H1 (cell line): ENCODE data around the gene KRTAP12-4. TPM values are rescaled to one million over a fixed set of nuclear protein-coding genes. Genes with fewer than 3 reads are reported as not detected.

ENCODE experiments used
- CTCF ChIA-PET: fragments of 300-600 bp; sonication (Branson Sonifier 250); formaldehyde crosslinking; loops from one replicate; lab custom pipeline; 2021; ENCODE audit not compliant: partially characterized antibody; lab: Charles Lee
- POLR2A ChIA-PET: fragments of 300-600 bp; sonication (Branson Sonifier 250); formaldehyde crosslinking; loops from one replicate; lab custom pipeline; 2021; ENCODE audit warnings: inconsistent platforms; ENCODE audit not compliant: partially characterized antibody; lab: Charles Lee
- DNase-seq, 2 experiments: peaks; one replicate each; pipeline versions ENCODE4 v3.0.0 to v3.0.0-alpha.2; 2010 to 2022; ENCODE audit warnings: low spot score in 2 of 2, low read depth in 1 of 2, mixed read lengths in 1 of 2
- FAIRE-seq: peaks from 2 replicates; lab custom pipeline; 2011; peaks lifted over from hg19 to GRCh38; lab: Jason Lieb, UNC
- H2AFZ ChIP-seq: 2 replicates; pipeline ENCODE4 v1.8.1; 2012; ENCODE audit warnings: low read length, inconsistent platforms
- H2AK5ac ChIP-seq: 2 replicates; pipeline ENCODE4 v1.6.1; 2013; ENCODE audit warnings: low read depth, low read length
- H2BK120ac ChIP-seq: replicated peaks from 2 replicates; pipeline ENCODE3; 2013; ENCODE audit warnings: low read depth, low read length, inconsistent platforms
- H2BK12ac ChIP-seq: 2 replicates; pipeline ENCODE4 v1.6.1; 2013; ENCODE audit warnings: low read depth, low read length
- H2BK15ac ChIP-seq: 2 replicates; pipeline ENCODE4 v1.6.1; 2013; ENCODE audit warnings: low read length
- H2BK20ac ChIP-seq: 2 replicates; pipeline ENCODE4 v1.6.1; 2013; ENCODE audit warnings: low read length
- H2BK5ac ChIP-seq: 2 replicates; pipeline ENCODE4 v1.6.1; 2013; ENCODE audit warnings: low read depth, low read length
- H3K14ac ChIP-seq: 2 replicates; pipeline ENCODE4 v1.6.1; 2013; ENCODE audit warnings: inconsistent platforms; ENCODE audit not compliant: insufficient read length
- H3K18ac ChIP-seq: 2 replicates; pipeline ENCODE4 v1.6.1; 2013; ENCODE audit warnings: low read length; ENCODE audit errors: extremely low read depth
- H3K23ac ChIP-seq: 2 replicates; pipeline ENCODE4 v1.6.1; 2013; ENCODE audit warnings: inconsistent platforms; ENCODE audit not compliant: insufficient read length
- H3K23me2 ChIP-seq: 2 replicates; pipeline ENCODE4 v1.6.1; 2013; ENCODE audit warnings: low read depth, low read length
- H3K27ac ChIP-seq: 2 replicates; pipeline ENCODE4 v1.6.1; 2011; ENCODE audit warnings: low read depth, low read length, inconsistent platforms
- H3K27me3 ChIP-seq, 4 experiments: replicated peaks in 1 of 4; 1 replicate in 1 of 4; 2 replicates in 3 of 4; pipeline versions ENCODE4 v1.6.1 to v1.8.1; 2011 to 2013; ENCODE audit warnings: low read length in 3 of 4, mild to moderate bottlenecking in 3 of 4, inconsistent platforms in 2 of 4, mixed read lengths in 2 of 4, moderate library complexity in 1 of 4; ENCODE audit not compliant: control insufficient read depth in 3 of 4, insufficient read depth in 3 of 4; ENCODE audit errors: extremely low read depth in 1 of 4
- H3K36me3 ChIP-seq, 4 experiments: 2 replicates each; pipeline versions ENCODE4 v1.6.1 to v1.8.1; 2011 to 2013; ENCODE audit warnings: mild to moderate bottlenecking in 4 of 4, low read length in 3 of 4, moderate library complexity in 2 of 4, control low read depth in 1 of 4, inconsistent platforms in 1 of 4; ENCODE audit not compliant: insufficient read depth in 4 of 4, control insufficient read depth in 2 of 4
- H3K4ac ChIP-seq: replicated peaks from 2 replicates; pipeline ENCODE3; 2013; ENCODE audit warnings: low read length, low read depth, mixed read lengths, inconsistent platforms; ENCODE audit not compliant: insufficient read length
- H3K4me1 ChIP-seq, 4 experiments: replicated peaks in 1 of 4; 1 replicate in 1 of 4; 2 replicates in 3 of 4; pipeline versions ENCODE4 v1.6.1 to v1.8.1; 2011 to 2013; ENCODE audit warnings: low read length in 3 of 4, inconsistent platforms in 2 of 4, mixed read lengths in 1 of 4; ENCODE audit not compliant: insufficient read depth in 4 of 4, control insufficient read depth in 3 of 4
- H3K4me2 ChIP-seq, 2 experiments: 2 replicates each; pipeline versions ENCODE4 v1.6.1 to v1.8.1; 2011 to 2013; ENCODE audit warnings: low read depth in 2 of 2, low read length in 2 of 2, control low read depth in 1 of 2, inconsistent platforms in 1 of 2, mild to moderate bottlenecking in 1 of 2; ENCODE audit not compliant: insufficient read depth in 1 of 2
- H3K4me3 ChIP-seq, 4 experiments: fragments of 200-600, 300-600 bp in 1 of 4; sonication (generic), shearing (Covaris generic), sonication (Bioruptor Twin) in 1 of 4; 2 replicates each; pipeline versions ENCODE4 v1.5.1 to v1.8.1; 2011 to 2016; ENCODE audit warnings: low read length in 4 of 4, low read depth in 3 of 4, control low read depth in 2 of 4, inconsistent platforms in 2 of 4, mild to moderate bottlenecking in 2 of 4, mixed read lengths in 1 of 4, moderate library complexity in 1 of 4; ENCODE audit not compliant: insufficient read depth in 2 of 4; ENCODE audit errors: extremely low read depth in 1 of 4
- H3K56ac ChIP-seq: replicated peaks from 2 replicates; pipeline ENCODE3; 2013; ENCODE audit warnings: low read depth, mild to moderate bottlenecking, mixed read lengths, low read length, inconsistent platforms; ENCODE audit not compliant: insufficient read length
- H3K79me1 ChIP-seq: 2 replicates; pipeline ENCODE4 v1.6.1; 2013; ENCODE audit warnings: low read depth, low read length, control low read depth
- H3K79me2 ChIP-seq, 2 experiments: 2 replicates each; pipeline versions ENCODE4 v1.6.1 to v1.8.1; 2012 to 2013; ENCODE audit warnings: low read length in 2 of 2, mild to moderate bottlenecking in 2 of 2, inconsistent platforms in 1 of 2; ENCODE audit not compliant: insufficient read depth in 2 of 2, control insufficient read depth in 1 of 2
- H3K9ac ChIP-seq, 4 experiments: replicated peaks in 1 of 4; 1 replicate in 1 of 4; 2 replicates in 3 of 4; pipeline versions ENCODE4 v1.6.1 to v1.8.1; 2011 to 2013; ENCODE audit warnings: low read depth in 3 of 4, low read length in 3 of 4, control low read depth in 2 of 4, mild to moderate bottlenecking in 2 of 4, moderate library complexity in 2 of 4, inconsistent platforms in 1 of 4; ENCODE audit errors: extremely low read depth in 1 of 4
- H3K9me3 ChIP-seq, 2 experiments: 2 replicates each; pipeline versions ENCODE4 v1.6.1 to v1.8.1; 2012 to 2013; ENCODE audit warnings: mild to moderate bottlenecking in 2 of 2, moderate library complexity in 2 of 2, control low read depth in 1 of 2, inconsistent platforms in 1 of 2, low read depth in 1 of 2, low read length in 1 of 2, mixed read lengths in 1 of 2; ENCODE audit not compliant: insufficient read depth in 2 of 2
- H4K20me1 ChIP-seq, 2 experiments: replicated peaks in 1 of 2; 2 replicates each; pipeline versions ENCODE3 to v1.8.1; 2011 to 2013; ENCODE audit warnings: inconsistent platforms in 2 of 2, low read length in 2 of 2, mild to moderate bottlenecking in 1 of 2; ENCODE audit not compliant: insufficient read depth in 2 of 2, control insufficient read depth in 1 of 2
- H4K5ac ChIP-seq: 2 replicates; pipeline ENCODE4 v1.6.1; 2013; ENCODE audit warnings: low read length, low read depth, mixed read lengths, inconsistent platforms; ENCODE audit not compliant: insufficient read length
- H4K8ac ChIP-seq: 2 replicates; pipeline ENCODE4 v1.8.0; 2013; ENCODE audit warnings: mild to moderate bottlenecking, moderate library complexity, low read length, inconsistent platforms; ENCODE audit not compliant: insufficient read depth; ENCODE audit errors: extremely low read depth
- H4K91ac ChIP-seq: replicated peaks from 2 replicates; pipeline ENCODE3; 2013; ENCODE audit warnings: low read length, mixed read lengths, inconsistent platforms; ENCODE audit not compliant: insufficient read length
- ATF3 ChIP-seq: IDR thresholded peaks from 2 replicates; pipeline ENCODE4 v1.6.1; 2011; ENCODE audit warnings: low read depth, mild to moderate bottlenecking, low read length; ENCODE audit not compliant: insufficient read depth
- EGR1 ChIP-seq: IDR thresholded peaks from 2 replicates; pipeline ENCODE4 v1.6.1; 2011; ENCODE audit warnings: low read depth, low read length, borderline replicate concordance
- KDM1A ChIP-seq: fragments of 200-600, 300-600 bp; sonication (generic); IDR thresholded peaks from 2 replicates; pipeline ENCODE4 v1.7.1; 2016; ENCODE audit warnings: mild to moderate bottlenecking, low read length, borderline replicate concordance
- NRF1 ChIP-seq: IDR thresholded peaks from 2 replicates; pipeline ENCODE4 v1.6.1; 2011; ENCODE audit warnings: mild to moderate bottlenecking, low read depth, low read length, improper control_type of control experiment
- PHF8 ChIP-seq: fragments of 200-600 bp; sonication (generic); conservative IDR thresholded peaks from 2 replicates; pipeline ENCODE4 v1.7.1; 2012; ENCODE audit warnings: low read depth, mild to moderate bottlenecking, inconsistent platforms, low read length, moderate library complexity
- SP4 ChIP-seq: IDR thresholded peaks from 2 replicates; pipeline ENCODE4 v1.6.1; 2012; ENCODE audit warnings: low read length, inconsistent platforms
- ZNF274 ChIP-seq: IDR thresholded peaks from 2 replicates; pipeline ENCODE4 v1.7.0; 2012; ENCODE audit warnings: low read length, borderline replicate concordance; ENCODE audit errors: extremely low read depth
- WGBS, 2 experiments: shearing (Covaris generic) in 1 of 2; methylation state at CpG; one replicate each; pipeline versions ENCODE4 v1.1.6 to v1.1.7; 2013 to 2015; ENCODE audit warnings: low lambda C conversion rate in 2 of 2, mixed read lengths in 2 of 2, inconsistent platforms in 1 of 2, low coverage in 1 of 2, missing lambda C conversion rate in 1 of 2; ENCODE audit not compliant: insufficient replicate concordance in 2 of 2, insufficient coverage in 1 of 2, insufficient read length in 1 of 2; ENCODE audit errors: extremely low coverage in 1 of 2, missing lambda C conversion rate in 1 of 2; 5-methylcytosine and 5-hydroxymethylcytosine counted together
- polyA plus RNA-seq, 7 experiments: library from polyadenylated mRNA; depleted of rRNA in 3 of 7; stranded (reverse) in 5 of 7; unstranded in 2 of 7; fragments of >200 nt in 5 of 7; fragments of 200-250 nt in 2 of 7; gene quantifications; 1 replicate in 5 of 7; 2 replicates in 1 of 7; 4 replicates in 1 of 7; pipeline versions ENCODE4 v1.2.1 to v1.2.3, GENCODE V29; 2011 to 2013; ENCODE audit warnings: missing spikeins in 2 of 7, mixed read lengths in 2 of 7
- total RNA-seq: library from RNA; stranded (reverse); fragmentation: NEBNext Ultra II Directional; extraction: Animal tissue kit (Norgen Biotek cat#: 25700); gene quantifications from 2 replicates; pipeline ENCODE4 v1.2.1, GENCODE V29; 2021

Gene KRTAP12-4
- total and polyA plus RNA-seq, 2 of the 8 experiments (the other 6 are each of a cell fraction or from before 2014, with no cell fraction given), result not detected

- peaks cover 12 to 15% of the 10 kb centered on the region in 2 experiments; a peak in 3 of 4 replicates for H3K9me3 ChIP-seq
- H2AK5ac ChIP-seq, result no peak overlapping the region
- H3K4me1 ChIP-seq, result no peaks in the 10 kb centered on the region; a peak in 1 of 7 replicates
- H3K4me2 ChIP-seq, result no peak overlapping the region
- 0 out of 2 replicates have a peak, but pooled peaks cover 2% of the 10 kb centered on the region for H3K23me2 ChIP-seq
- H2BK20ac ChIP-seq, result no peak overlapping the region
- no peaks in the 10 kb centered on the region for H3K27me3 ChIP-seq
- DNase-seq, result no peak
- H2BK5ac ChIP-seq, result no peak overlapping the region
- H2BK12ac ChIP-seq, result no peak overlapping the region
- H3K56ac ChIP-seq, result no peak overlapping the region
- ChIA-PET CTCF (no interaction called here), POLR2A (no interaction called here)
- H2BK15ac ChIP-seq, result no peak overlapping the region
- FAIRE-seq, result no peak
- no peak overlapping the region for H2BK120ac ChIP-seq
- TF ChIP-seq ATF3 (no peak), EGR1 (no peak), SP4 (no peak), KDM1A (no peak), ZNF274 (no peak), NRF1 (no peak), PHF8 (no peak)
- H3K4ac ChIP-seq, result no peak overlapping the region
- no peak overlapping the region for H4K5ac ChIP-seq
- H4K91ac ChIP-seq, result no peak overlapping the region
- H3K36me3 ChIP-seq, result no peaks in the 10 kb centered on the region; a peak in 1 of 8 replicates
- no peaks in the 10 kb centered on the region for H4K20me1 ChIP-seq
- H3K14ac ChIP-seq, result no peak overlapping the region
- H3K23ac ChIP-seq, result no peak overlapping the region
- H4K8ac ChIP-seq, result no peak overlapping the region
- H3K18ac ChIP-seq, result no peak overlapping the region
- H3K4me3 ChIP-seq, result no peak overlapping the region
- no peaks in the 10 kb centered on the region for H3K79me1 ChIP-seq
- no peaks in the 10 kb centered on the region for H3K79me2 ChIP-seq
- H3K27ac ChIP-seq, result no peak overlapping the region
- WGBS, 2 experiments, result 79% methylated on average over 4 of the region's 4 CpGs; no CpG with 5 or more reads in 1 of the 2 experiments
- no peak overlapping the region for H3K9ac ChIP-seq
- H2AFZ ChIP-seq, result no peak overlapping the region
Measured at GRCh38 chr21:44606495-44606894, 48.0 kb downstream of the KRTAP12-4 start.
